Keratinocyte (primary cell): ENCODE data around the gene HSF4.

Source experiments
- CTCF ChIP-seq, 3 experiments: IDR thresholded peaks in 1 of 3; conservative IDR thresholded peaks in 1 of 3; optimal IDR thresholded peaks in 1 of 3; 2 replicates in 2 of 3; 3 replicates in 1 of 3; pipeline versions ENCODE3 to v1.5.1; 2011; ENCODE audit warnings: low read length in 3 of 3, mild to moderate bottlenecking in 3 of 3, moderate library complexity in 2 of 3, control low read depth in 1 of 3, inconsistent platforms in 1 of 3; ENCODE audit not compliant: insufficient read depth in 2 of 3; ENCODE audit errors: extremely low read depth in 1 of 3
- EZH2 ChIP-seq: IDR thresholded peaks from one replicate; pipeline ENCODE4 v1.6.1; 2012; ENCODE audit warnings: inconsistent platforms, mild to moderate bottlenecking, low read length, moderate library complexity

GRCh38 chr16:67213197-67214019 is 48.9 kb downstream of the HSF4 start:
- TF ChIP-seq CTCF (optimal IDR thresholded peaks at IDR 0.05 in 1 of 3, IDR thresholded peaks at IDR 0.05 in 1 of 3, conservative IDR thresholded peaks at IDR 0.05 in 1 of 3; ENCODE audit: extremely low read depth in 1 of 3, insufficient read depth in 2 of 3, low read length in 3 of 3) (no peak), EZH2 (no peak)
